ENCODE data around the gene SDHAF2.

Gene SDHAF2

DNA sequence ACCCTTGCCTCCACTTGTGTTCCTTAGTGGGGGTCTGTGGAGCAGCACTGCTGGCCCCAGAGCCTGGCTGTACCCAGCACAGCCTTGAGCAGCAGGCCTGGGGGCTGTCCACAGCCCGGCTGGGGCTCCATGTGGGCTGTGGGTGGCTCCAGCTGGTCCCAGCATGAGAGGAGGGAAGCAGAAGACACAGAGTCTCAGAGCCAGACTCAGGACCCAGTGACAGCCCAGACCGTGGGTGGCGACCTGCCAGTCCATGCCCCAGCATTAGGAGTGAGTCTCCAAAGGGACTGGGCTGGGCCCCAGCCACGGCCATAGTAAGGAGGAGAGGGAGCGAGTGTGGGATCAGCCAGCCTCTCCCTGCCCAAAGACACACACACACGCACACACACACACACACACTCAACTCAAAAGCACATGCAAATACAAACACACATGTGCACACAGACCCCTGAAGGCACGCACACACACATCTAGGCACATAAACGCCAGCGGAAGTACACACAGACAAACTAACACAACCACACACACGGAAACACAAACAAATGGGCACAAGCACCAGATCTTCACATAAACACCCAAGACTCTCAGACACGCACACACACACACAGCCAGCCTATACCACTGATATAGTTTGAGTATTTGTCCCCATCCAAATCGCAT is 61.9 kb downstream of the SDHAF2 start:
- Mint-ChIP-seq H3K9me3 (no peaks in the 10 kb centered on the region), H3K27ac (no peak overlapping the region), H3K4me1 (ENCODE audit: low read depth) (no peaks in the 10 kb centered on the region), H3K4me3 (no peak overlapping the region), H3K36me3 (ENCODE audit: low read depth) (peaks cover 6% of the 10 kb centered on the region), H3K27me3 (no peaks in the 10 kb centered on the region)

GRCh38 chr11:61494381-61494961 is 64.5 kb downstream of the SDHAF2 start:
- Mint-ChIP-seq H3K4me1 (ENCODE audit: low read depth) (no peaks in the 10 kb centered on the region), H3K36me3 (ENCODE audit: low read depth) (no peaks in the 10 kb centered on the region), H3K27ac (no peak overlapping the region), H3K9me3 (no peaks in the 10 kb centered on the region), H3K4me3 (no peak overlapping the region), H3K27me3 (no peaks in the 10 kb centered on the region)

- Mint-ChIP-seq H3K9me3 (no peaks in the 10 kb centered on the region), H3K27me3 (no peaks in the 10 kb centered on the region), H3K4me3 (no peak overlapping the region), H3K4me1 (ENCODE audit: low read depth) (no peaks in the 10 kb centered on the region), H3K27ac (no peak overlapping the region), H3K36me3 (ENCODE audit: low read depth) (no peaks in the 10 kb centered on the region)
Observed at GRCh38 chr11:61495801-61496601, 66.1 kb downstream of the SDHAF2 start.

Data from stimulated activated naive CD8-positive, alpha-beta T cell treated with anti-CD3 and anti-CD28 coated beads, Interleukin-15, Interleukin-2, amounts not matched to agents 100 ng/mL and 50 ng/mL, for 24 hours (primary cell).